Right cardiac atrium (tissue), 5 donors: ENCODE results near the gene DLG2. TPM values are rescaled to one million over a fixed set of nuclear protein-coding genes. Genes with fewer than 3 reads are reported as not detected.

Source experiments
- ATAC-seq, 2 donors: fragments of 200-7000 bp; cut with Tn5 transposase; one replicate each; pipeline versions ENCODE4 v1.8.0 to v1.9.1; 2020; ENCODE audit warnings: moderate library complexity in 2 of 2, mild to moderate bottlenecking in 1 of 2
- DNase-seq, 3 donors: peaks; one replicate each; pipeline ENCODE4 v3.0.0-alpha.2; 2020
- H3K27ac ChIP-seq: one replicate; pipeline ENCODE4 v1.5.1; 2013; ENCODE audit warnings: mild to moderate bottlenecking, low read length, control low read depth, moderate library complexity
- H3K27me3 ChIP-seq: one replicate; pipeline ENCODE4 v1.6.1; 2013; ENCODE audit not compliant: control insufficient read depth, insufficient read depth
- H3K4me1 ChIP-seq: one replicate; pipeline ENCODE4 v1.6.1; 2013; ENCODE audit warnings: low read length; ENCODE audit not compliant: control insufficient read depth, insufficient read depth
- H3K4me3 ChIP-seq: one replicate; pipeline ENCODE4 v1.5.1; 2013; ENCODE audit warnings: low read length, control low read depth
- H3K9me3 ChIP-seq: one replicate; pipeline ENCODE4 v1.6.1; 2013; ENCODE audit warnings: low read length; ENCODE audit not compliant: control insufficient read depth
- WGBS: extraction: QIAGEN DNeasy Blood & Tissue Kit; methylation state at CpG from one replicate; pipeline ENCODE4 v1.1.7; 2013; 5-methylcytosine and 5-hydroxymethylcytosine counted together
- intact Hi-C, 4 donors: fragments of 100-400 bp; cut with DNase I; formaldehyde crosslinking; loops; one replicate each; pipeline versions ENCODE4 v1.11.0 to v1.14.0; 2022 to 2023
- polyA plus RNA-seq: library from polyadenylated mRNA; stranded (reverse); fragments of 200-250 nt; gene quantifications from one replicate; pipeline ENCODE4 v1.2.3, GENCODE V29; 2013
- total RNA-seq, 4 donors: library from RNA; stranded (reverse); fragmentation: NEBNext Ultra II Directional; extraction: Animal tissue kit (Norgen Biotek cat#: 25700); gene quantifications; one replicate each; pipeline ENCODE4 v1.2.1, GENCODE V29; 2021
- donor health status: healthy with polysubstance abuse.
- donor health status: DM: no; HTN: yes; CAD: no.
- donor health status: DM: no; HTN: no; CAD: no.
- donor health status: DM: no; HTN: yes; CAD: no; lungs with severe emphysema.
- donor health status: DM: yes; HTN: yes; CAD: no.

DLG2 gene
- total and polyA plus RNA-seq, 5 donors, result 2.3 to 10.5 (median 9.4) TPM

DNA sequence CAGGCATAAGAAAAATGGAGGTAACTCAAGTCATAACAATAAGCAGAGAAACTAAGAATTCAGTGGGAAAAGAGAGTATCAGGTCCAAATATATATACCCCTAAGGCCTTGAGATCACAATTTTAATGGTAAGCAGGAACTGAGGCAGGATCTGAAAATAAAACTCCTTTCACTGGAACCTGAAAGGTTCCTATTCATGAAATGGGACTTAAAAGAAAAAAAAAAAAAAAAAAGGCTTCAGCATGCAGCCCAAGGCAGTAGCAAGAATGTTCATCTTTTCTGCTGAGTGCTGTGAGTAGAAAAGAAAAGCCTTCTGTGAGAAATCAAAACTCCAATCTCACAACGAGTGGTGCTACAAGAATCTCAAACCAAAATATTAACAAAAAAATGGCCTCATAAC lies 75.3 kb downstream of the DLG2 start:
- H3K4me1 ChIP-seq, result no peaks in the 10 kb centered on the region
- H3K9me3 ChIP-seq, result no peaks in the 10 kb centered on the region
- WGBS, result 89% methylated on average over 1 of the region's 1 CpG
- no peak overlapping the region for H3K27ac ChIP-seq
- no peak overlapping the region for H3K4me3 ChIP-seq
- DNase-seq (no peak), ATAC-seq (no peak)
- intact Hi-C loops, result no loop called here
- no peaks in the 10 kb centered on the region for H3K27me3 ChIP-seq

DNA sequence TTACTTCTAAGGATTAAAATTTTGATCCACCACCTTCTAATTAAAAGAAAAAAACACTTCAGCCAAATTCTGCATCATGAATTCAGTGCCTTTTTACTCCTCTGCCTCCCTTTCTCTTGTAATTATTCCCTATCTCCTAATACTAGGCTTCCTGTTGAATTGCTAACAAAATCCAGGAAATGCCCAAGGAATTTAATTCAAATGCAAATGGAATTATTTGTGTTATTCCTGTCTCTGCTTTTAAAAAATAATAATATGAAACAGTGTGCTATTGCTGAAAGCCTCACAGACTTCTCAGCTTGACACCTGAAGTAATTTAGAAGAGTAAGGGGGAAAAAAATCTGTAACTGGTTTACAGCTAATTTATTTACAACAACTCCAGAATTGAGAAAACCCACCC lies 85.5 kb downstream of the DLG2 start:
- no peak for DNase-seq
- no peak for ATAC-seq
- intact Hi-C loops, result no loop called here
- H3K4me3 ChIP-seq, result no peak overlapping the region
- H3K27me3 ChIP-seq, result no peaks in the 10 kb centered on the region
- H3K9me3 ChIP-seq, result no peaks in the 10 kb centered on the region
- H3K4me1 ChIP-seq, result peaks cover 8% of the 10 kb centered on the region
- no peak overlapping the region for H3K27ac ChIP-seq

GRCh38 chr11:85540635-85541205 lies 86.4 kb downstream of the DLG2 start:
- H3K9me3 ChIP-seq, result no peaks in the 10 kb centered on the region
- DNase-seq (peak in 1 of 3 donors; percentile 57), ATAC-seq (peak; percentile 40 to 75)
- H3K4me1 ChIP-seq, result peaks cover 8% of the 10 kb centered on the region
- 47% methylated on average over 6 of the region's 6 CpGs for WGBS
- H3K27me3 ChIP-seq, result no peaks in the 10 kb centered on the region
- H3K27ac ChIP-seq, result no peak overlapping the region
- intact Hi-C loops, result no loop called here
- H3K4me3 ChIP-seq, result no peak overlapping the region

GRCh38 chr11:85540181-85540580 lies 87.0 kb downstream of the DLG2 start:
- H3K27ac ChIP-seq, result peak overlapping the region; percentile 14
- intact Hi-C loops, result no loop called here
- DNase-seq, result peak in 1 of 3 donors; percentile 11
- no peaks in the 10 kb centered on the region for H3K27me3 ChIP-seq
- no peak for ATAC-seq
- peaks cover 8% of the 10 kb centered on the region for H3K4me1 ChIP-seq
- H3K9me3 ChIP-seq, result no peaks in the 10 kb centered on the region
- 81% methylated on average over 5 of the region's 5 CpGs for WGBS
- H3K4me3 ChIP-seq, result no peak overlapping the region

DNA sequence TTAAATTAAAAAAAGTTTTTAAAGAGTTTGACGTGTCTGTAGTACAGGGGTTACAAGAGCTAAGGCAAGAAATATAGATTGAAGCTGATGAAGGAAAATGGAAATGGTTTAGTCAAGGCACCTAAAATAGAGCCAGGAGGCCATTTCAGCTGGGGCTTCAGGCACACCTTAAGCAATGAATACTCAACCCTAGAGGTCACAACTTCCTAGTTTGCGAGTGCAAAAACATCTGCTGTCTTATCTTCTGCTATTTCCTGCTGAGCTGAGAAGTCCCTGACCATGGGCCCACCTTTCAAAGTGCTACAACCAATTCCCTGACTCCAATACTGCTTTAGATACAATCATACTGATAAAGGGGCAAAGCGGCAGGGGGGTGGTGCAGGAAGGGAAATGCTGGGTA lies 87.4 kb downstream of the DLG2 start:
- WGBS, result 70% methylated on average over 3 of the region's 3 CpGs
- no peak overlapping the region for H3K27ac ChIP-seq

GRCh38 chr11:85539029-85539689 lies 88.0 kb downstream of the DLG2 start:
- Histone ChIP-seq H3K4me3 (no peak overlapping the region), H3K27me3 (no peaks in the 10 kb centered on the region), H3K9me3 (no peaks in the 10 kb centered on the region), H3K27ac (no peak overlapping the region), H3K4me1 (peaks cover 8% of the 10 kb centered on the region)
- DNase-seq, result no peak
- WGBS, result 67% methylated on average over 1 of the region's 1 CpG
- intact Hi-C loops, result no loop called here
- no peak for ATAC-seq

More for the DNA sequence above, 87.4 kb downstream of the DLG2 start:
- peaks cover 8% of the 10 kb centered on the region for H3K4me1 ChIP-seq
- DNase-seq, result peak in 1 of 3 donors; percentile 28
- intact Hi-C loops, result no loop called here
- H3K9me3 ChIP-seq, result no peaks in the 10 kb centered on the region
- H3K4me3 ChIP-seq, result no peak overlapping the region
- ATAC-seq, result peak in 1 of 2 donors; percentile 39
- no peaks in the 10 kb centered on the region for H3K27me3 ChIP-seq

DNA sequence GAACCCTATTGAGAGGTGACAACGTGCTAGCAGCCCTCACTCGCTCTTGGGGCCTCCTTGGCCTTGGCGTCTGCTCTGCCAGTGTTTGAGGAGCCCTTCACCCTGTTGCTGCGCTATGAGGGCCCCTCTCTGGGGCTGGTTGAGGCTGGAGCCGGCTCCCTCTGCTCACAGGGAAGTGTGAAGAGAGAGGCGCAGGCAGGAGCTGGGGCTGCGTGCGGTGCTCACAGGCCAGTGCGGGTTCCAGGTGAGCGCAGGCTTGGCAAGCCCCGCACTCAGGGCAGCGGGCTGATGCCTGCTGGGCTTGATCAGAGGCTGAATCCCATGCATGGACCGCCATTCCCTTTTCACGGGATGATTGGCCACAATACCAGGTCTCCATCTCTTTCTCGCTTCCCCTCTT lies 90.7 kb downstream of the DLG2 start:
- ATAC-seq (no peak), DNase-seq (peak in 1 of 3 donors; percentile 28)
- Histone ChIP-seq H3K9me3 (no peaks in the 10 kb centered on the region), H3K4me3 (no peak overlapping the region), H3K4me1 (peaks cover 9% of the 10 kb centered on the region), H3K27me3 (no peaks in the 10 kb centered on the region), H3K27ac (no peak overlapping the region)
- WGBS, result 97% methylated on average over 15 of the region's 15 CpGs
- intact Hi-C loops, result no loop called here

DNA sequence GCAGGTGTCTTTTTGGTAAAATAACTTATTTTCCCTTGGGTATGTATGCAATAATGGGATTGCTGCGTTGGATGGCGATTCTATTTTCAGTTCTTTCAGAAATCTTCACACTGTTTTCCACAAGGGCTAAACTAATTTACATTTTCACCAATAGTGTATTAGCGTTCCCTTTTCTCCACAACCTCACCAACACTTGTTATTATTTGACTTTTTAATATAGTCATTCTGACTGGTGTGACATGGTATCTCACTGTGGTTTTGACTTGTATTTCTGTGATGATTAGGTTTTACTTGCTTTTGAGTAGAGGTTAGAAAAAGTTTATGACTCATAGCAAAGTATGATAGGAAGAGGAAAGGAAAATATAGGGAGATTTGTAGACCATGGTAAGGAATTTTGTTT lies 92.3 kb downstream of the DLG2 start:
- no peak overlapping the region for H3K27ac ChIP-seq
- whole genome bisulfite sequencing, result 95% methylated on average over 3 of the region's 3 CpGs
- H3K27me3 ChIP-seq, result no peaks in the 10 kb centered on the region
- peaks cover 2% of the 10 kb centered on the region for H3K4me1 ChIP-seq
- no peak for ATAC-seq
- no peak for DNase-seq
- intact Hi-C loops, result no loop called here
- H3K4me3 ChIP-seq, result no peak overlapping the region
- H3K9me3 ChIP-seq, result no peaks in the 10 kb centered on the region

DNA sequence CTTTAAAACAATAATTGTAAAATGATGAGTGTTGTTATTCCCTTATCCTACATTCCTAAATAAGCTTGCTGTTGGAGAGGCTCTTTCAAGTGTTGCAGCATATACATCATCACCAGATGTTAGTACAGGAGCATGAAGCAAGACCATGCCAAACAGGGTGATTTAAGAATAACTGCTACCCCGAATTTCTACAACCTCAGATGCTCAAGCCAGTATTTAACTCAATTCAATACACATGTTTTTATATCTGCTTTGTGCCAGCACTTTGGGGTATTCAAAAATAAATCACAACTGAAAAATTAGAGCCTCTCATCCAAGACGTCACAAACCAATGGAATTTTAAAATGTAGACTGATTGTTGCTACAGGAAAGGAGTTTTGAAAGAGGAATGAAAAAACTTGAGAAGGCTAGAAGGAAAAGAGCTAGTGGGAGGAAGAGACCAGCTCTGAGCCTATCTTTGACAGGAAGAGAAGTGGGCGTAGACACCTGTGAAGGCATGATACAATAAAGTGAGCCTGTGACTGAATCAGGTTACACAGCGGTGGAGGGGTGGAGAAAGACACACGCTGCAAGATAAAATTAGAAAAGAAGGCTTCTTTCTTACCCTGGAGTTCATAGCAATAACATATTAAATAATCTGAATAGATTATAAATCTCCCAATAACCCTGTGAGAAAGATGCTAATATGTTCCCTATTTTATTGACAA lies 95.8 kb downstream of the DLG2 start:
- Histone ChIP-seq H3K27ac (no peak overlapping the region), H3K27me3 (no peaks in the 10 kb centered on the region), H3K4me3 (no peak overlapping the region), H3K9me3 (no peaks in the 10 kb centered on the region), H3K4me1 (peaks cover 2% of the 10 kb centered on the region)
- 41% methylated on average over 5 of the region's 5 CpGs for WGBS
- DNase-seq (no peak), ATAC-seq (no peak)
- intact Hi-C loops, result no loop called here

DNA sequence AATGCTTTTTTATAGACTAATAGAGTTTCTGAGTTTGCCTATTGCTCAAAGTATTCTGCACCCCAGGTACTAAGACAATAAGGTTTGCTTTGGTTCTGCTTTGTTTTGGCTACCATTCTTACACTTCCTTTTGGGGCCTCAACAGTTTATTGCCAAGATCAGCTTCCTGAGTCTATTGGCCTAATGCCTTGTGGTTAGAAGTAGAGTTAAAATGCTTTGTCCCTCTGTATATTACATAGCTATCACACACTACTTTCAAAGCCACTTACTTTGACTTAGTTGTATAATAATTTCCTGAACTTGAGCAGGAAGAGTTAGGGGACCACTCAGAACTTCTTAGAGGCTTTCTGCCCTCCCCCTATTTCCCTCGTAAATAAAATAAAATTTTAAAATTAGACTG lies 96.5 kb downstream of the DLG2 start:
- 38% methylated on average over 1 of the region's 1 CpG for WGBS
- H3K4me1 ChIP-seq, result peaks cover 2% of the 10 kb centered on the region
- no peak for DNase-seq
- no peaks in the 10 kb centered on the region for H3K27me3 ChIP-seq
- no peak overlapping the region for H3K27ac ChIP-seq
- no peaks in the 10 kb centered on the region for H3K9me3 ChIP-seq
- intact Hi-C loops, result no loop called here
- peak; percentile 40 to 79 for ATAC-seq
- no peak overlapping the region for H3K4me3 ChIP-seq

- no peak for ATAC-seq
- intact Hi-C loops, result no loop called here
- Histone ChIP-seq H3K27me3 (no peaks in the 10 kb centered on the region), H3K4me1 (peaks cover 4% of the 10 kb centered on the region), H3K9me3 (peaks cover 2% of the 10 kb centered on the region), H3K4me3 (no peak overlapping the region), H3K27ac (no peak overlapping the region)
- DNase-seq, result no peak
Measured at GRCh38 chr11:85526564-85526963, 100.6 kb downstream of the DLG2 start.
